ENCODE results near the gene DTX3.
"Not testable (repeated sequence)": the region's sequence is repeated elsewhere in the genome, so short reads cannot be mapped to it uniquely, and the experiment has no call there.

DTX3 gene

DNA sequence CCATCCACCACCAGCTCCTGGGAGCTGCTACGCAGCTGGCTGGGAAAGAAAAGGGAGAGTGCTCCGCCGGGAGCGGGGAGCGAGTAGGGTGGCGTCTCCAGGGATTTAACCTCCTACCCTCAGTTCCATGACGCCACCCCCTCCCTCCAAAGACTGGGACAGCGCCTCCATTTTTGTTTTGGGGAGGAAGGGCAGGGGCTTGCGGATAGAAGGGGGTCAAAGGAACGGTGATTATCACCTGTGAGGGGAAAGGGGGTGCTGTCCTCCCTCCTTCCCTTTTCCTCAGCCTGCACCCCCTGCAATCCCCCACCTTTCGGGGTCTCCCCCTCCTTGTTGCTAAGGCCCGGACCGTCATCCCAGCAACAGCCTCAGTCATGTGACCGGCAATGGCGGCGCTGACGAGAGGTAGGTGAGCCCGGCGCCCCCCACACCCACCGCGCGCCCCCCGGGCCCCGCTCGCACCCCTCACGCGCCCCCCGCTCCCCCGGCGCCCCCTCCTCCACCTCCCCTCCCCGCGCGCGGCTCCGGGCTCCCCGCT, at the start of gene DTX3:
Gene DTX3, plus strand, starts transcription at position 371 of the 538 bp plus-strand sequence. CDS start 1,694 bp downstream, outside the sequence.
- no peak for DNase-seq (ENCODE audit: low spot score)

GRCh38 chr12:57554897-57555296, 49.7 kb upstream of the DTX3 start:
- DNase-seq (ENCODE audit: low spot score) = no peak

- DNase-seq (ENCODE audit: low spot score) = no peak
These were observed 45.8 kb upstream of the DTX3 start for GRCh38 chr12:57558864-57559263.

GRCh38 chr12:57560516-57560915, 44.1 kb upstream of the DTX3 start:
- no peak for DNase-seq (ENCODE audit: low spot score)

DNA sequence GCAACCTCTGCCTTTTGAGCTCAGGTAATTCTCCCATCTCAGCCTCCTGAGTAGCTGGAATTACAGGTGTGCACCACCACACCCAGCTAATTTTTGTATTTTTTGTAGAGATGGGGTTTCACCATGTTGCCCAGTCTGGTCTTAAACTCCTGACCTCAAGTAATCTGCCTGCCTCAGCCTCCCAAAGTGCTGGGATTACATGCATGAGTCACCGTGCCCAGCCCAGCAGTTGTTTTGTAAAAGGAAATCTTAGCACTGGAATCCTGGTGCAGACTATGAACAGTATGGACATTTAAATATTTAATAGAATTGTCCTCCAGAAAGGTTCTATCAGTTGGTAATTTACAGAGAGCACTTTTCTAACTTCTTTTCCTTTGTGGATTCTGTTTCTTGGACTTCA, 43.5 kb upstream of the DTX3 start:
- DNase-seq (ENCODE audit: low spot score) = not testable (repeated sequence)

DNA sequence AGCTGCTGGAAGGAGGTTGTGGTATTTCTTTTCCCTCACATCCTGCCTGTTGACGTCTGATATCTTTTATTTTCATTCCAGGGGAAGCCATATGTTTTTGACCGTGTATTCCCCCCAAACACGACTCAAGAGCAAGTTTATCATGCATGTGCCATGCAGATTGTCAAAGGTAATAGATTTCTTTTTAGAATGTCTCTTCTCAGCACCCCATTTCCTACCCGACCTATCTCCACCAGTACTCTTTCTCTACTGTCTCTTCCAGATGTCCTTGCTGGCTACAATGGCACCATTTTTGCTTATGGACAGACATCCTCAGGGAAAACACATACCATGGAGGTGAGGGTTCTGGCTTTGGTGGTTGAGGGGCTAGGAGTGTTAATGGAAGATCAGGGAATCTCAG, 41.3 kb upstream of the DTX3 start:
- DNase-seq (ENCODE audit: low spot score) = no peak

DNA sequence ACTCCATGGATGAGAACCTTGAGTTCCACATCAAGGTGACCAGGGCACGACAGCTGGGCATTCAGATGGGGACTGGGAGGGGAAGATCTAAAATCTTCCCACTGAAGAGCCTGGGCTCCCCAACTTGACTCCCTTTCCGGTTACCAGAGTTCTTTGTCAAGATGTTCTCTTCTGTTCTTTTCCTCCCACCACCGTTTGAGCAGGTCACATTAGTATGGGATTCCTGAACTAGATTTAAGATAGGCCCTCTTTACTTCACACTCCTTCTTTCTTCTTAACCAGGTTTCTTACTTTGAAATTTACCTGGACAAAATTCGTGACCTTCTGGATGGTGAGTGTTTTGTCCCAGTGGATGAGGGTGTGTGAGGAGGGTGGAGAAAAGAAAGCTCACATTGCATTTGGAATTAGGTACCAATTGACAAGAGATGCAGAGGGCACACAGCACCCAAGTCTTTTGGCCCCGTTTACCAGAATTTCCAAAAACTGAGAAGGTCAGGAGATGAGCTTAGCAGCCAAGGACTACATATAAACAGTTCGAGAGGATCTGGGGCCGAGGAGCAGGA, 40.4 kb upstream of the DTX3 start:
- DNase-seq (ENCODE audit: low spot score) = no peak

- DNase-seq (ENCODE audit: low spot score) = no peak
These were observed 35.8 kb upstream of the DTX3 start for GRCh38 chr12:57568838-57569237.

DNA sequence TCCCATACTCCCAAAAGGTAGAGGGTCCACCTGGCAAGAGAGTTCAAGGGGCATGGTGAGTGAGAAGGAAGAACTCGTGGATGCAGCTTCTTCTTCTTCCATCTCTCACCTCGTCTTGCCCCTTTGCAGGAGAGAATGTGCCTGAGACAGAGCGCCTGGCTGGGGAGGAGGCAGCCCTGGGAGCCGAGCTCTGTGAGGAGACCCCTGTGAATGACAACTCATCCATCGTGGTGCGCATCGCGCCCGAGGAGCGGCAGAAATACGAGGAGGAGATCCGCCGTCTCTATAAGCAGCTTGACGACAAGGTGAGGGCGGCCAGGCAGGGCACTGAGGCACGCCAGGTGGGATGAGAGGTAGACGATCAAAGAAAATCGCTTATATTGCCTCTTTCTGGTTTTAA, 34.8 kb upstream of the DTX3 start:
- no peak for DNase-seq (ENCODE audit: low spot score)

DNA sequence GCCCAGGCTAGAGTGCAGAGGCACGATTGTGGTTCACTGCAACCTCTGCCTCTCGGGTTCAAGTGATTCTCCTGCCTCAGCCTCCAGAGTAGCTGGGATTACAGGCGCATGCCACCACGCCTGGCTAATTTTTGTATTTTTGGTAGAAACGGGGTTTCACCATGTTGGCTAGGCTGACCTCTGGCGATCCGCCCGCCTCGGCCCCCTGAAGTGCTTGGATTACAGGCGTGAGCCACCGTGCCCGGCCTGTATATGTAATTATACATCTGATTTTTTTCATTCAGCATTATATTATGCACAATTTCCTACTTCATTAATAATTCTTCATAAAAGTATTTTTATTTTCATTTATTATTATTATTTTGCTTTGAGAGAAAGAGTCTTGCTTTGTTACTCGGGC, 34.2 kb upstream of the DTX3 start:
- DNase-seq (ENCODE audit: low spot score) = not testable (repeated sequence)

GRCh38 chr12:57571926-57572762, 32.5 kb upstream of the DTX3 start:
- DNase-seq (ENCODE audit: low spot score) = no peak

GRCh38 chr12:57574795-57575194, 29.8 kb upstream of the DTX3 start:
- no peak for DNase-seq (ENCODE audit: low spot score)

- peak; percentile 47 for DNase-seq (ENCODE audit: low spot score)
These were observed 28.6 kb upstream of the DTX3 start for GRCh38 chr12:57575771-57576612.

DNA sequence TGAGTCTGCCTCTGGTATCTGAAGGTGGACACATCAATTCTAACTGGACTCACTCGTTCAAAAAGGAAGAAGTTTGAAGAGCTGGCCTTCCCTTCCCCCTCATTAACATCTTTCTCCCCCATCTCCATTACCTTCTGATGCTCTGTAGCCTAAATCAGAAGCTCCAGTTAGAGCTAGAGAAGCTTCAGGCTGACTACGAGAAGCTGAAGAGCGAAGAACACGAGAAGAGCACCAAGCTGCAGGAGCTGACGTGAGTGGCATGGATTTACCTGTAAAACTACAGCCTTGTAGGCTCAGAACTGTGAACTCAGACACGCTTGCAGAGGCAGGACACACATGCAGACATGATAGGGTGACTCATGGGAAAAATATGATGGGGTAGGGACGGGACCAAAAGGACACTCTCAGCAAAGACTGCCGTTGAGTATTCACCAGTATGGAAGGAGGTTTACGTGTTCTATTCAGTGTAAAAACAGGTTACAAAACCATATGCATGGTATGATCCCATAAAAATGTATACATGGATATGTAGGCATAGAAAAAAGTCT, 27.9 kb upstream of the DTX3 start:
- no peak for DNase-seq (ENCODE audit: low spot score)

DNA sequence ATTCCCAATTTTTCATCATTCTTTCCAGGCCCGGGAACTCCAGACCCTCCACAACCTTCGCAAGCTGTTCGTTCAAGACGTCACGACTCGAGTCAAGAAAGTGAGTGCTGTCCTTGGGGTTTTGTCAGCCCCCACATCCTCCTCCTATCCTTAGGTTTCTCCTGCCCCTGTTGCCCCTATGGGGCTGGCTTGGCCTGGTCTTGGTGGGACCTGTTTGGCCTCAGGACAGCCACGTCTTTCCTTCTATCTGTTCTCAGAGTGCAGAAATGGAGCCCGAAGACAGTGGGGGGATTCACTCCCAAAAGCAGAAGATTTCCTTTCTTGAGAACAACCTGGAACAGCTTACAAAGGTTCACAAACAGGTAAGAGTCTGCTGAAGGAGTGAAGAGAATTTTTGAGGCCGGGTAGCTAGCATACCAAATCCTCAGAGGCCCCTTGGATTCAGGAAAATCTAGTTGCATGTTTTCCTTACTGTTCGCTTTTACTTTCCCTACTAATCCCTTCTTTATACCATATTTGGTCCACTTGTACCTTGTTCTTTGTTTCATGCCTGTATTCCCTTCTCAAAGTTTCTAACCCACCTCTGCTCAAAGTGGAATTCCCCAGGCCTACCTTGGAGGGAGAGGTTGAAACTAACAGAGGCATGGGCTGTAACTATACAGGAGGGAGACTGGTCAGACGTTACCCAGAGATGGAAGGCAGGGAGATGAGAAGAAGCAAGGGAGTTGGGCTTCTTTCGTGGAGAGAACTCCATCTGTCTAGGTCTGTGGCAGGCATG, 26.5 kb upstream of the DTX3 start:
- no peak for DNase-seq (ENCODE audit: low spot score)

GRCh38 chr12:57579011-57579410, 25.6 kb upstream of the DTX3 start:
- no peak for DNase-seq (ENCODE audit: low spot score)

DNA sequence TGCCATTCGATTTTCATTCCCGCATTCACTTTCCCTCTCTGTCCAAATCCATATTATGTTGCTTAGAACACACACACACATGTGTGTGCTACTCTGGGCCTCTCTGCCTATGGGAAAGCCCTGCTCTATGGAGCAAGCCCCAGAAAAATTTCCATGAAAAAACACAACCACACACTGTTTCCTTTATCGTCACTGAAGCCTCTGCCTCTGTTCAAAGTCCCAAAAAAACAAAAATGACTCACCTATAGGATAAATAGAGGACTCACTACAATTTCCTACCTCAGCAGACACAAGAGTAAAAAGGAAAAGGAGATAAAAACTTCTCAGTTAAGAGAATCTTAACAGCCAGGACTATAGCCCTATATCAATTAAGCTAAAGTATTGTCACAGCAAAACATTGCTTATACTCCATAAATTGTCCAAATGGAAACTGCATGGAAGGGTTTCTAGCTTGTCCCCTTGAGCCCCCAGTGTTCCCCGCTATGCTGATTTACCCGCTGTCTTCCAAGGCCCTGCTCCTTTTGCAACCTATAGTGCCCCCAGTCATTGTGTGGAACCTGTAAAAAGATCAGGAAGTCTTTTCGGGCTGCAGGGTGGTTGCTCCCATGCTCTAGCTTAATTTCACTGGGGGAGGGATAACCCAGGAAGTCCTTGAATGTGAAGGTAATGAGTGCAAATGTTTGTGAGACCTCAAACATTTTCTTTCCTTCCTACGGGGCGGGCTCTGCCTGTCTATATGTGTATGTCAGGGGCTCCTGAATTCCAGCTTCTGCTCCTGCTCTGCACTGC, 24.8 kb upstream of the DTX3 start:
- no peak for DNase-seq (ENCODE audit: low spot score)

DNA sequence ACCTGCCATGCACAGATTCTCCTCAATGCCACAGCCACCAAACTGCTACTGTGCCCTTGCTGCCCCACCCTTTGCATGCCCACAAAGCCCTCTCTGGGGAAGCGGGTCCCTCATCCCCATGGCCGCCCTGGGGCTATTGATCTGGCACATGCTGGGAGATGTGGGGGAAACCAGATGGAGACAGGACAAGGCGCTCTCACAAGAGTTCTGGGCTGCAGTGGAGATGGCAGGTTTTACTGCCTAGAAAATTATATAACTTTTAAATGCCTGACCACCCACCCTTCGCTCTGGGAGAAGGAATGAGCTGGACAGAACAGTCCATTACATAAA, 24.2 kb upstream of the DTX3 start:
- DNase-seq (ENCODE audit: low spot score) = no peak

DNA sequence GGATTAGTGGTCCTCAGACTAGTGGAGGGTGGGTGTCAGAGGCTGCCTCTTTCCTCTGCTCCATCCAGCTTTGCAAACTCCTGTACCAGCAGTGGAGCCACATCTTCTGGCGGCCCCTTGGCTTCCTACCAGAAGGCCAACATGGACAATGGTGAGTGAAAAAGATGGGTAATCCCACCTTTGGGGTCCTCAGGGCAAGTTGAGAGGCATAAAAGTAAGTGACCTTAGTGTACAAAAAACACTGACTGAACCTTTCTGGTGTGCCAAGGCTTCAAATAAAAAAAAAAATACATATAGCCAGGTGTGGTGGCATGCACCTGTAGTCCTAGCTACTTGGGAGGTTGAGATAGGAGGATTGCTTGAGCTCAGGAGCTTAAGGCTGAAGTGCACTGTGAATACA, 22.8 kb upstream of the DTX3 start:
- no peak for DNase-seq (ENCODE audit: low spot score)

DNA sequence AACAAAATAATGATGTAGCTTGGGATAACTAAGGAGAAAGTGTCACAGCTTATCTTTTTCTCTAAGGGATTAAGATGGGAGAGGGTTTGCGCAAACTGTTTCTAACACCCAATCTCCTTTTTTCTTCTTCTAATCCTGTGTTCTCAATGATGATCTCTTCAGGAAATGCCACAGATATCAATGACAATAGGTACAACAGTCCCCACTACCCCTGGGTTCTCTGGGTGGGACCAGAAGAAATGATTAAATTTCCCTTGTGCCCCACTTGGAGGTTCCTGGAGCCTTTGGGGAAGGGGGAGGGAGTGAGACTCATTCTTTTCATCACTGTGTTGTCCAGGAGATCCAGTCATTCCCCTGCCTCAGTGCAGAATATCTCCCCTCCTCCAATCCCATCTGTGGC, 22.2 kb upstream of the DTX3 start:
- no peak for DNase-seq (ENCODE audit: low spot score)
